Activated T-cell treated with anti-CD3 and anti-CD28 coated beads for 48 hours (primary cell): Measurements from ENCODE around the gene CYTH3.
"Not testable (repeated sequence)": the region's sequence is repeated elsewhere in the genome, so short reads cannot be mapped to it uniquely, and the experiment has no call there.

Experiments
- DNase-seq: peaks from one replicate; pipeline ENCODE4 v3.0.0-alpha.2; 2020; ENCODE audit warnings: low read depth

Gene CYTH3

GRCh38 chr7:6193709-6194108 lies 78.7 kb downstream of the CYTH3 start:
- no peak for DNase-seq

GRCh38 chr7:6190563-6190962 lies 81.9 kb downstream of the CYTH3 start:
- not testable (repeated sequence) for DNase-seq

DNA sequence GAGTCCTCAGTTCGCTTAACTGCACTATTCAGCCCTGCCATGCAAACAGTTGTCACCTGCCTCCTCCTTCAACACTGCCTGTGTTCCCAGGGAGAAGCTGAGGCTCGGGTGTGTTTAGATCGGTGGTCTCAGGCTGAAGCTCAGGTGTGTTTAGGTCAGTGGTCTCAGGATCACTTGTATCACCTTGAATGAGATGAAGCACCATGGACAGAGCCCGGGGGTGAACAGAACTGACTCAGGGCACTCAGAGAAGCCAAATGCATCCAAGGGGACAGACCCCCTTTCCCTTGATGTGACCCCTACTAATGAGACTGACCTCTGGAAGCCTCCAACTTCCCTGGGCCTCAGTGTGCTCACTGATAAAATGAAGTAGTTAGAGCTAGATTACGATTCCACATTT lies 84.0 kb downstream of the CYTH3 start:
- no peak for DNase-seq

GRCh38 chr7:6186577-6186976 lies 85.8 kb downstream of the CYTH3 start:
- DNase-seq = no peak

- no peak for DNase-seq
Observed at GRCh38 chr7:6182993-6183392, 89.4 kb downstream of the CYTH3 start.

GRCh38 chr7:6181136-6181535 lies 91.3 kb downstream of the CYTH3 start:
- DNase-seq = no peak

- DNase-seq = no peak
Observed at GRCh38 chr7:6180344-6180725, 92.1 kb downstream of the CYTH3 start.

DNA sequence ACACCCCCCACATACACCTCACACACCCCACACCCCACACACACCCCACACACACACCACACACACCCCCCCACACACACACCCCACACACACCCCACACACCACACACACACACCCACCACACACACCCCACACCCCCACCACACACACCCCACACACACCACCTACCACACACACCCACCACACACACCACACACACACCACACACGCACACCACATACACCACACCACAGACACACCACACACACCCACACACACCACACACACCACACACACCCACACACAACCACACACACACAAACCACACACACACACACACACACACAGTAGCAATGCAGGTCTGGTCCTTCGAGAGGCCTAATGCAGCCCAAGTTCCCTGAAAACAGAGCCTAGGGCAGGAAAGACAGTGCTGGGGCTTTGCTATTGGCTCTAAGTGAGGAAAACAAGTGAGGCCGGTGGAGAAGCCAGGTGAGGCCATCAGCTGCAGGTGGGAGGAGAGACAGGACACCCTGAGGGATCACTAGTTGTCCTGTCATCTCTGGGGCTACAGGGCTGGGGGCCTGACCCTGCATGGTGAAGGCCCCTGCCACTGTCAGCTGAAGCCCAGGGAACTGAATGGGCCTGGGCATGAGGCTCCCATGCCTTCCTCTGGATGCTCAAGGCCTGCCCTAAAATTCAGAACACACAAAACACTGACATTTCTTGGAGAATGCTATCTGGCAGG lies 92.6 kb downstream of the CYTH3 start:
- DNase-seq = no peak

DNA sequence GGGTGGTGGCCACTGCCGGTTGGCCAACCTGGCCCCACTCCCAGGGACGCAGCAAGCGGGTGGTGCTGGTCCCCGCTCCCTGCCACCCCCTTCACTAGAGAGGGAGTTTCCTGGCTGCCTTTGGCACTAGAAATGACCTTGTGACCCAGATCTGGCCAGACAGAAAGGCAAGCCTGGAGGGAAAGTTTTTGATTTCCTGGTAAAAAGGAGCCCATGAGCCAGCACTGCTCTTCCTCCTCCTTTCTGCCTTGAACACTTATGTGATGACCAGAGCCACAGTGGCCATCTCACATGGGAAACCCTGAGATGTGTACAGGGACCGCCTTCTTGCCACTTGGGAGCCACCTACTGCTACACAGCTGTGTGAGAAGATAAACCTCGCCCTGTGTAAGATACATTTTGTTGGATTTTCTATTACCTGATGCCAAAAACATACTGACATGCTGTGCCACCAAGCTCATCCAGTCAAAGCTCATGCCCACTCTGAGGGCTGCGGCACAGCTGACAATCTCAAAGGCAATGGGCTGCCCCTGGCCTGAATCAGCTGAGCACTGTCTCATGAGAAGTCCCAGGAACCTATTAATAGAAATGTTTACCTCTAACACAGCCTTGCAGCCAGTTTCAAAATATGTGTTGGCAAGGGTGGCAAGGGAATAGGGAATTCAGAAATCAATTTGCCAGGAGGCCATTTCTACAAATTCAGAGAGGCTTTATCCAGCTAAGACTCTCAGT lies 94.0 kb downstream of the CYTH3 start:
- DNase-seq = no peak

- no peak for DNase-seq
Observed at GRCh38 chr7:6175645-6176044, 96.8 kb downstream of the CYTH3 start.

GRCh38 chr7:6172910-6173295 lies 99.5 kb downstream of the CYTH3 start:
- DNase-seq = no peak

DNA sequence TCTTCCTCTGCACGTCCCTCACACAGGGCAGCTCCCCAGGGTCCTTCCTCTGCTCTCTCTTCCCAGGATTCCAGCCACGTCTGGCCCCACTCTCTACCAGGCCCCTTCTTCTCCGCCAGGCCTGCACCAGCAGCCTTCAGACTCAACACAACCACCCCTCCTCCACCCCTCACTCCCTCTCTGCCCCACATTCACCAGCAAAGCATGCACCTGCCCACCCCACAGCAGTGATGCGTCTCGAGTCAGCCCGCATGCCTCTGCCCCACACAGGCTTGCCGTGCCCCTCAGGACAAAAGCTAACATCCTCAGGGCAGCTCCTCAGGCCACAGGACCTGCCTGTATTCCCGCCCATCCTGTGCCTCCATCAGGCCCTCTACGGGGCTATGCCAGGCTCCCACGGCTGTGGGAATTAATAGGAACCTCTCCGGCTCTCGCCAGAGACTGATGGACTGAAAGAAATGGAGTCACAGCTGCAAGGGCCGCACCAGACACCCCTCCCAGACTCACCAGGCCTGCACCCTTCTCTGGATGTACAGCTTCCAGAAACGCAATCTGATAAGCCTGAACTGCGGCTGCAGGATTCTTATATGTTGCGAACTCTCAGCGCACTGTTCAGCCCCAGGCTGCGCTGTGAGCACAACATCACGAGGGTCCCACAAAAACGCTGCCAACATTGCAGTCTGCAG lies 100.1 kb downstream of the CYTH3 start:
- no peak for DNase-seq

DNA sequence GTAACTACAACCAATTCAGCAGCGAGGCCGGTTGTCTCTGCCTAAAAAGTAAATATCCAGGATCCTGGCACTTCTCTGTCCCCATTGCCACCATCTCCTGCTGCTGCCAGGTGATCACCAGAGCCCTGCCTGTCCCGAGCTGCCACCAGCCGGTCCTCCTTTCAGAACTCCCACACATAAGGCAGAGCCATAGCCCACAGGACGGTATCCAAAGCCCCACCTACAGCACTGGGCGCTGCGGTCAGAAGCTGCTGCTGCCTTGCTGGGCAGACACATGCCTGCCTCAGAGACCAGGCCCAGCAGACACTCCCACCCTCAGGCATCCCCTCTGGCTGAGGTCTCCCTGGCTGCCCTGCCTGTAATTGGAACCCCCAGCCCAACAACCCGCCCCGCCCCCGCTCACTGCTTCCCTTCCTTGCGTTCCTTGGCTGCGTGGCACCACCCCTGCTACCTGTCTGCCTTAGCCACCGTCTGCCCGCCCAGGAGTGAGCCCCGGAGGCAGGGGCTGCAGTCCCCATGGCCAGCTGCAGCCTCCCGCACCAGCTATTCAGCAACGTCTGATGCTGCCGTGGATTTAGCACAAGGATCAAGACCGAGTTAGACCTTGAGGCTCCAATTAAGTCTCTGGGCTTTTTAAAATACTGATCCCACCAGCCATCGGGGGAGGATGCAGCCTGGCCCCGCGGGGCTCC lies 100.7 kb downstream of the CYTH3 start:
- DNase-seq = no peak

- DNase-seq = no peak
Observed at GRCh38 chr7:6170571-6171531, 101.6 kb downstream of the CYTH3 start.

- no peak for DNase-seq
Observed at GRCh38 chr7:6169805-6170520, 102.5 kb downstream of the CYTH3 start.

DNA sequence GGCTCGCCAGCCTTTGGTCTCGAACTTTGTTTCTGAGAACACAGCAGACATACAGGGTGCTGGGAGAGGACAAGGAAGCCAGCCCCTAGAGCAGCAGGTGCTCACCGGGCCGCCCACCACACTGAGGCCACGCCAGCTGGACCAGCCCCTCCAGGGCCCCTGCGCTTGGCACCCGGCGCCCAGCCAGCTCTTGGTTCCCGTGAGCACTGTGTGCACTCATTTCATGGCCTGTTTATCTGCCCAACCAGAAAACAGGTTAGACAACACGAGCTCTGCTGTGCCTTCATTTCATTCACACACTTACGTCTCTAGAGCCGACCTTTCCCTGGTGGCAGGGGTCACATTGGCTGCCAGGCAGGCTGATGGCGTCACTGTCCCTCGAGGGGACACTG lies 104.0 kb downstream of the CYTH3 start:
- no peak for DNase-seq

GRCh38 chr7:6167587-6168476 lies 104.6 kb downstream of the CYTH3 start:
- no peak for DNase-seq

GRCh38 chr7:6167004-6167551 lies 105.3 kb downstream of the CYTH3 start:
- no peak for DNase-seq

GRCh38 chr7:6166443-6166891 lies 106.0 kb downstream of the CYTH3 start:
- DNase-seq = no peak
